ENCODE measurements around the gene OIP5. TPM values are rescaled to one million over a fixed set of nuclear protein-coding genes. Genes with fewer than 3 reads are reported as not detected.

The OIP5 gene
- total and polyA plus RNA-seq, 2 of the 4 experiments (the other 2 are of a cell fraction) = 4.1 to 5.5 TPM

GRCh38 chr15:41281236-41281635 is 51.2 kb downstream of the OIP5 start:
- ATAC-seq (ENCODE audit: low read depth) (peak; percentile 45), DNase-seq (peak; percentile 92)
- Histone ChIP-seq H3K14ac (replicated peaks; ENCODE audit: low read depth, low read length) (no peak overlapping the region), H3K18ac (ENCODE audit: low read depth, low read length) (no peak overlapping the region), H4K5ac (ENCODE audit: low read depth, low read length) (no peak overlapping the region), H3K79me1 (ENCODE audit: low read depth in 1 of 2, low read length in 2 of 2) (peaks cover 9 to 23% of the 10 kb centered on the region in 2 experiments; a peak in 2 of 4 replicates), H3K9ac (ENCODE audit: low read depth, low read length) (no peak overlapping the region), H2BK120ac (ENCODE audit: low read depth, low read length) (no peak overlapping the region), H3K4me2 (ENCODE audit: low read depth, low read length) (peak overlapping the region; percentile 48; the same call in 1 of the 2 replicates), H3K27me3 (ENCODE audit: control insufficient read depth, insufficient read depth, low read length) (no peaks in the 10 kb centered on the region), H2BK20ac (ENCODE audit: low read depth, low read length) (no peak overlapping the region), H3K4me3 (ENCODE audit: insufficient read depth, low read depth, low read length) (no peak overlapping the region), H4K8ac (ENCODE audit: low read depth in 2 of 2, low read length in 2 of 2) (peak overlapping the region in 1 of 2 experiments; percentile 19; a peak in 1 of 4 replicates), H2AK5ac (ENCODE audit: low read depth, low read length) (no peak overlapping the region; the same call in 1 of the 2 replicates), H3K56ac (ENCODE audit: extremely low read depth, insufficient read depth, low read length) (no peak overlapping the region), H4K91ac (ENCODE audit: insufficient read depth, low read depth, low read length) (no peak overlapping the region), H3K27ac (ENCODE audit: insufficient read depth, low read length) (no peak overlapping the region), H4K20me1 (ENCODE audit: insufficient read depth, low read length) (peaks cover 3% of the 10 kb centered on the region; the same call in 1 of the 2 replicates), H3K4me1 (ENCODE audit: control insufficient read depth, insufficient read depth, low read length) (peaks cover 6% of the 10 kb centered on the region), H3K23ac (ENCODE audit: low read depth, low read length) (no peak overlapping the region), H2BK5ac (ENCODE audit: low read depth, low read length, poor library complexity, severe bottlenecking) (peak overlapping the region; percentile 17), H2AK9ac (replicated peaks; ENCODE audit: low read depth, low read length, poor library complexity) (no peak overlapping the region), H3K9me3 (ENCODE audit: control insufficient read depth, insufficient read depth, low read length) (no peaks in the 10 kb centered on the region), H2BK15ac (ENCODE audit: low read depth, low read length) (no peak overlapping the region), H3K36me3 (ENCODE audit: control insufficient read depth, insufficient read depth, low read length) (peaks cover 10% of the 10 kb centered on the region), H2AFZ (replicated peaks; ENCODE audit: low read length, poor library complexity) (no peak overlapping the region), H3K9me1 (ENCODE audit: insufficient read depth, low read length) (peaks cover 8% of the 10 kb centered on the region), H3K4ac (ENCODE audit: low read depth, low read length) (no peak overlapping the region)
- TF ChIP-seq, protein P1, sequence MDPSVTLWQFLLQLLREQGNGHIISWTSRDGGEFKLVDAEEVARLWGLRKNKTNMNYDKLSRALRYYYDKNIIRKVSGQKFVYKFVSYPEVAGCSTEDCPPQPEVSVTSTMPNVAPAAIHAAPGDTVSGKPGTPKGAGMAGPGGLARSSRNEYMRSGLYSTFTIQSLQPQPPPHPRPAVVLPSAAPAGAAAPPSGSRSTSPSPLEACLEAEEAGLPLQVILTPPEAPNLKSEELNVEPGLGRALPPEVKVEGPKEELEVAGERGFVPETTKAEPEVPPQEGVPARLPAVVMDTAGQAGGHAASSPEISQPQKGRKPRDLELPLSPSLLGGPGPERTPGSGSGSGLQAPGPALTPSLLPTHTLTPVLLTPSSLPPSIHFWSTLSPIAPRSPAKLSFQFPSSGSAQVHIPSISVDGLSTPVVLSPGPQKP (IDR thresholded peaks at IDR 0.05; ENCODE audit: borderline replicate concordance, low read depth, low read length) = no peak
- TF ChIP-seq NFE2L2 (IDR thresholded peaks at IDR 0.05; ENCODE audit: low read depth, low read length) = peak; percentile 61; the same call in 1 of the 2 replicates
- no peak for TF ChIP-seq USF2 (IDR thresholded peaks at IDR 0.05; ENCODE audit: low read depth, low read length)
- peak; percentile 99 for TF ChIP-seq MAFK (IDR thresholded peaks at IDR 0.05; ENCODE audit: low read depth, low read length)
- TF ChIP-seq FOS (IDR thresholded peaks at IDR 0.05; ENCODE audit: low read depth, low read length) = peak; percentile 95
- TF ChIP-seq RAD21 (IDR thresholded peaks at IDR 0.05; ENCODE audit: low read length) = no peak
- TF ChIP-seq MXI1 (IDR thresholded peaks at IDR 0.05; ENCODE audit: borderline replicate concordance, low read depth, low read length) = no peak
- TF ChIP-seq CHD1 (IDR thresholded peaks at IDR 0.05; ENCODE audit: low read depth, low read length) = no peak
- peak; percentile 46; the same call in 1 of the 2 replicates for TF ChIP-seq CEBPB (IDR thresholded peaks at IDR 0.05; ENCODE audit: low read depth, low read length)
- TF ChIP-seq, protein P2, sequence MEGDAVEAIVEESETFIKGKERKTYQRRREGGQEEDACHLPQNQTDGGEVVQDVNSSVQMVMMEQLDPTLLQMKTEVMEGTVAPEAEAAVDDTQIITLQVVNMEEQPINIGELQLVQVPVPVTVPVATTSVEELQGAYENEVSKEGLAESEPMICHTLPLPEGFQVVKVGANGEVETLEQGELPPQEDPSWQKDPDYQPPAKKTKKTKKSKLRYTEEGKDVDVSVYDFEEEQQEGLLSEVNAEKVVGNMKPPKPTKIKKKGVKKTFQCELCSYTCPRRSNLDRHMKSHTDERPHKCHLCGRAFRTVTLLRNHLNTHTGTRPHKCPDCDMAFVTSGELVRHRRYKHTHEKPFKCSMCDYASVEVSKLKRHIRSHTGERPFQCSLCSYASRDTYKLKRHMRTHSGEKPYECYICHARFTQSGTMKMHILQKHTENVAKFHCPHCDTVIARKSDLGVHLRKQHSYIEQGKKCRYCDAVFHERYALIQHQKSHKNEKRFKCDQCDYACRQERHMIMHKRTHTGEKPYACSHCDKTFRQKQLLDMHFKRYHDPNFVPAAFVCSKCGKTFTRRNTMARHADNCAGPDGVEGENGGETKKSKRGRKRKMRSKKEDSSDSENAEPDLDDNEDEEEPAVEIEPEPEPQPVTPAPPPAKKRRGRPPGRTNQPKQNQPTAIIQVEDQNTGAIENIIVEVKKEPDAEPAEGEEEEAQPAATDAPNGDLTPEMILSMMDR (conservative IDR thresholded peaks at IDR 0.05; ENCODE audit: low read depth, low read length) = no peak
- no peak for TF ChIP-seq RCOR1 (IDR thresholded peaks at IDR 0.05; ENCODE audit: insufficient replicate concordance, low read length)
- no peak for TF ChIP-seq SMC3 (IDR thresholded peaks at IDR 0.05; ENCODE audit: low read depth, low read length)
- no peak for TF ChIP-seq RFX5 (IDR thresholded peaks at IDR 0.05; ENCODE audit: low read depth, low read length)
- TF ChIP-seq MAZ (IDR thresholded peaks at IDR 0.05; ENCODE audit: borderline replicate concordance, low read depth, low read length) = no peak
- TF ChIP-seq BHLHE40 (IDR thresholded peaks at IDR 0.05; ENCODE audit: low read depth, low read length) = no peak
- no peak for TF ChIP-seq POLR2A (IDR thresholded peaks at IDR 0.05; ENCODE audit: low read depth, low read length)
- dilution Hi-C loops (cut with HindIII; ENCODE audit: low sequenced_read_pairs, unreplicated experiment) = no loop called here
- no CpG with 5 or more reads among the region's 1 CpG for WGBS, 2 experiments (ENCODE audit: extremely low coverage in 2 of 2, insufficient read length in 1 of 2)
- CTCF ChIA-PET = no interaction called here
- BruUV-seq (replicated peaks) = no TSS peak
- POLR2A ChIA-PET (ENCODE audit: unreplicated experiment) = no interaction called here
- in situ Hi-C loops (cut with MboI; ENCODE audit: low sequenced_read_pairs) = no loop called here
- intact Hi-C loops (cut with micrococcal nuclease) = loop anchor here (5.0 kb wide), 1 partner anchor 51 kb away; the partner anchor contains the start of genes NUSAP1 and OIP5
